Measurements from ENCODE around the gene COL4A2.

The COL4A2 gene

DNA sequence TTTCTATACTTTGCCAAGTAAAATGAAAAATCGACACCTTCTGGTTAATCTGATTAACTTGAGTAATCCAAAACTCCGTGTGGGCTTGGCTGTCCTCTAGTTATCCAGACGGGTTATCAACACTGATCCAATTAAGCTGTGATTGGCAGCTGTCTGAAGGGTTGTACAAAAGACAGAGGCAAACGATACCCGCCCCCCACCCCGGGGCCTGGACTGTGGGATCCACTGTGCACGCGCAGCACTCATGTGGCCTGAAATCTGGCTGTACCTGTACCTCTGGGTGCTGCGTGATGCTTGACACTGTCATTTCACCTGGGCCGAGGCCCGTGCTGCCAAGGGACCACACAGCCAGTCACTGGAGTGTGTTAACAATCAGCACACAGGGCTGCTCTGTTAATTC lies 53.5 kb downstream of the COL4A2 start:
- no peak for DNase-seq

DNA sequence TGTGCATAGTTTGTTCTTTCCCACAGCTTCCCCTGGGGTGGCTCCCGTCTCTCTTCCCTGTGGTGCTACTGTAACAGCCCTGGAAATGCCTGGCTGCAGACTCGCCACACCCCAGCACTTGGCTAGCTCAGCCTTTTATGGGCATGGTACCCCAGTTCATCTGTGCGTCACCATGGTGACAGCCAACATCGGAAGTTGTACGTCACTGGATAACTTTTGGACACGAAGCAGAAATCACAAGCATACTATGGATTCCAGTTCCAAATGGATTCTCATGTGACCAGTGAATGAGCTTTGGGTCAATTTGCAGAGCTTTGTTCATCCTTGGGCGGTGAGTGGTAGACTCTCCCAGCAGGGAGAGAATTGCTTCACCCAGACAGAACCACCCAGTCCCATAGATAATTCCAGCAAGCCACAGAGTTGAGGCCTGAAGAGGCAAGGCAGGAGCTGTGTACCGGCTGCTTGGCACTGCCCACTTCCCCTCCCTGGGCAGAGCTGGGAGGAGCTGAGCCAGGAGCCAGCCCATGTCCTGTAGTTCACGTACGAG lies 54.4 kb downstream of the COL4A2 start:
- no peak for DNase-seq

DNA sequence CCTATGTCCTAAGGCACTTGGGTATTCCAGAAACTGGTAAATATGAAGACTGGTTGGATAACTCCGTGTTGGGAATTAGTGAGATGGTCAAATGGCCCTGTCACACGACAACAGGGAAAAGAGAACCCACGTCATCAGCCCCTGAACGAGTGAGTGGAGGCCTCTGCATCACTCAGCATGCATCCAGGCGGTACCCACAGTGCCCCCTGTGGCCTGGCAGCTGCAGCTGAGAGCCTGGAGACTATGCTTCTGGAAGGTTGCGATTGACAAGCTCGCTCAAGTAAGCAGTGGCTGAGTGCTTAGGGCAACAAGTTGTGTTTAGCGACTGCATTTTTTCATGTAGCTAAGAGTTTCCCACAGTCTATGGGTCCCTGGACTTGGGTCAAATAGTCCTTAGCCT lies 55.9 kb downstream of the COL4A2 start:
- DNase-seq = no peak

- no peak for DNase-seq
Observed at GRCh38 chr13:110364081-110364480, 57.0 kb downstream of the COL4A2 start.

- no peak for DNase-seq
Observed at GRCh38 chr13:110365876-110366275, 58.8 kb downstream of the COL4A2 start.

DNA sequence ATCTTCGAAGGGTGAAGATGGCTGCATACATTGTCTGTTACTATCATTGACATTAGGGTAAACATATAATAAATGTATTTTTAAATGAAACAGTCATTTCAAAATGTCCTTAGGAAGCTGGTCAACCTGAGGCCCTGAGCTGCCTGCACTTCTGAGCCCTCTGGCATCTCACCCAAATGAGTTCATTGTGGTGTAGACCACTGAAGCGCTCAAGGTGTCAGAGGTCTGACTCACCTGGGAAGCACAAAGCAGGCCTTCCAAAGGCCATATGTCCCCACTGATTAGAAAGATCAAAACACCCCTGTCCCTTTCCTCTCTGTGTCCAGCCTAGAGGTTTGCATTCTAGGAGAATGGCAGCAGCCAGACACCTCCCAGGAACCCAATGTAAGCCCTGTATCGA lies 59.6 kb downstream of the COL4A2 start:
- DNase-seq = no peak

GRCh38 chr13:110367620-110368019 lies 60.5 kb downstream of the COL4A2 start:
- DNase-seq = no peak

GRCh38 chr13:110368408-110368807 lies 61.3 kb downstream of the COL4A2 start:
- DNase-seq = no peak

DNA sequence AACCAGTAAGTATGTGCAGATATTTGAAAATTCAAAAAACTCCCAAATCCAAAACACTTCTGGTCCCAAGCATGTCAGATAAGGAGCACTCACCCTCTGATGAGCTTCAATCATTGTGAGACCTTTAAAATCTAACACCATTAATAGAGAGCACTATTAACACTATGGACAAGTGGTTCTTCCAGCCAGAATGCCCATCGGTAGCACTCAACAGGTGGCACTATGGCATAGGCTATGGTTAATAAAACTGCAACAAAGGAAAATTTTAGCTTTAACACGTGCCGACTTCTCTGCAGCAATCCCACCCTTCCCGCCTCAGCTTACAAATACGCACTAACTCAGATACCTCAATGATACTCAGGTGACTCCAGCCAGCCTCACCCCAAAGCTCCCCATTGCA lies 62.3 kb downstream of the COL4A2 start:
- DNase-seq = no peak

- DNase-seq = no peak
Observed at GRCh38 chr13:110371550-110372465, 64.7 kb downstream of the COL4A2 start.

- no peak for DNase-seq
Observed at GRCh38 chr13:110372676-110373075, 65.6 kb downstream of the COL4A2 start.

DNA sequence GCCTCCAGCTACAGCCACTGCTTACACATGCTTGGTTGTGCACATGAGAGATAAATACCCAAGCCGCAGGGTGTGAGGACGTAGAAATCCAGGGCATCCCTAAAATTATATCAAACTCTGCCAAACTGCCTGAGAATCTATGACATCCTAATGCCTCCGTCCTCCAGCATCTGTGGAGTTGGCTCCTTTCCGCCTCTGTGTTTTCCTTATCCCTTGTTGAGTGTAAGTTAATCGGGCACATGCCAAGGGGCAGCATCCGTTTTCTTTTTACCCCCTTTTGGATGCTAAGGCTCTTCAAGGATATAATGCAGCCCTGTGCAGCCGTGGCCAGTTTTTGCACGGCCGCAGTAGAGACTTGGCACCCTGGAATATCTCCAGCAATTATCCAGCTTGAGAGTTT lies 66.5 kb downstream of the COL4A2 start:
- no peak for DNase-seq

DNA sequence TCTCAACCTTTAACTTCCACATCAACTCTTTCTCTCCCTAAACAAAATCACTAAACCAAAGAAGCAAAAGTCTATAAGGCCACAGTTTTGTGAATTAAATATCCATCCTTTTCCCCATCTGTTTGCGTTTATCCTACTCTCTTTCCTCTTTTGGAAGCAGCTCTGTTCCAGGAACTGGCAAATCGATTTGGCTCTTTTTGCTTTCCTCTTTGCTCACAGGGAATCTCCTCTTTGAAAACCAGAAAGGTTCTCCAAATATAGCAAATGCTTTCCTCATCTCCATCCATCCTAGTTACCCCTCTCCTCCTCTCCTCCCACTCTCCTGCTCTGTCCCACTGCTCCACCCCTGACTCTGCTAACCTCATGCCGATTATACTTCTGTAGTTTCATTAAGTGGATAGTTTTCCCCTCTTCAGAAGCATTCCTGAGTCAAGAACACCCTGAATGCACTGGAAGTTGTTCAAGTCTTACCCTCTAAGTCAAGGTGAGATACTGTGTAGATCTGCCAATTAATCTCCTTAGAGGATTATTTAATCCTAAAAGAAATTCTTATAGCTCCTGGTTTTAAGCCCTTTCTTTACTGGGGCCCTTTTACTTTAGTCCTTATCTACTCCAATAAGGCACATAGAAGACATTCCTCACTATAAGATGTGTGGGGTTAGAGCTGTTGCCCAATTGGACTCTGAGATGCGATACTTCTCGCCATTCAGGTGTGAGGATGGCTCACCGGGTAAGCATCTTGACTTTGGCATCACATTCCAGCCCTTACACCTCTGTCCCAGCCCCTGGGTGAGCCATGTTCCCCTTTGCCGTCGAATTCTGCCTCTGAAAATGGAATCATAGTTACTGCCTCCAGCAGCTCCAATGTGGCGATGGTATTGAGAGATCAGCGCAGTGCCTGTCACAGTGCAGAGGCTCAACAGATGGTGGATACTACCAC lies 67.6 kb downstream of the COL4A2 start:
- DNase-seq = no peak

DNA sequence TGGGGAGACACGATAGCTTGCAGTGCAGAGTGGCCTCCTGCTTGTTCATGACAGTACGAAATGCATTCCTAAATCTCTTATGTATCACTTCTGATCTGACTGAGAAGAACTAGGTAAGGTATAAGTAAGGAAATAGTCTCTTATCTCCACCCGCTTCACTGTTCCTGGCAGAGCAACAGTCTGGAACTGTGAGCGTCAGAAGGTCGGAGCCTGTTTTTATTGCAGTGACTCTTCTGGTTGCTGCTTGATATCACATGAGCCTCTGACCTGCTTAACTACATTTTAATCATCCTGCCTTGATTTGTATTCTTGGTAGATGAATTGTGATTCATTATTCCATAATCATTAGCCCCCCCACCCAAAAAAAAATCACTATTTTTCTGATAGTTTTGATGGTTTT lies 69.0 kb downstream of the COL4A2 start:
- DNase-seq = no peak

- DNase-seq = no peak
Observed at GRCh38 chr13:110377178-110377825, 70.2 kb downstream of the COL4A2 start.

- no peak for DNase-seq
Observed at GRCh38 chr13:110377826-110378201, 70.7 kb downstream of the COL4A2 start.

DNA sequence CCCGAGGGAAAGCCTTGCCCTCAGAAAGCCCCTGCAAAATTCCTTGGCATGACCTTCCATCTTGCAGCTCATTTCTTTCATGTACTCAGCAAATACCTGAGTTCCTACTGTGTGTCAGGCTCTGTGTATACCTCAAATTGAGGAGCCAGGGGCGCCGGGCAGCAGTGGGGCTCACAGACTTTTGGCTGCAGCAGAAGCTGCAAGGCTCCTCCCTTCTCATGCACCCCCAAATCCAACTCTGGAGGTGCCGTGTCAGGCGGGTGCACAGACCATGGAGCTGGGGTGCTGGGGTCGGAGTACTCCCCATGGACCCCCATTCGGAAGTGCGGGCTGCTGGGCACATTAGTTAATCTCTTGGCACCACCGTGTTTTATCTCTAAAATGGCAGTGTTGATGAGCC lies 72.3 kb downstream of the COL4A2 start:
- DNase-seq = no peak

- DNase-seq = no peak
Observed at GRCh38 chr13:110379905-110380341, 72.8 kb downstream of the COL4A2 start.

DNA sequence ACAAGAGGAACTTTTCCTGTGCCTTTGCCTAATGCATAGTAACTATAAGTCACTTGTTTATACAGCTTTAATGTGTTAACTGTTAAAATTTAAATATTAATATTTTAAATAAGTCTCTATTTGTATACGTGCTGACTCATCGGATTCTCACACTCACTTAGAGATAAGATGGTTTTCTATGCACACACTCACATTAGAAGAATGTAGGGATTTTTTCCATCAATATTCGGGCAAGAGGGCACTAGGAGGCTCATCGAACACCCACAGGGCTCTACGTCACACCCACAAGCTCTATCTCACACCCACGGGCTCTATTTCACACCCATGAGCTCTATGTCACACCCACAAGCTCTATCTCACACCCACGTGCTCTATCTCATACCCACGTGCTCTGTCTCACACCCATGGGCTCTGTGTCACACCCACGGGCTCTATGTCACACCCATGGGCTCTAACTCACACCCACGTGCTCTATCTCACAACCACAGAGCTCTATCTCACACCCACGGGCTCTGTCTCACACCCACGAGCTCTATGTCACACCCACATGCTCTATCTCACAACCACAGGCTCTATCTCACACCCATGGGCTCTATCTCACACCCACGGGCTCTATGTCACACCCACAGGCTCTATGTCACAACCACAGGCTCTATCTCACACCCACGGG lies 73.4 kb downstream of the COL4A2 start:
- no peak for DNase-seq

DNA sequence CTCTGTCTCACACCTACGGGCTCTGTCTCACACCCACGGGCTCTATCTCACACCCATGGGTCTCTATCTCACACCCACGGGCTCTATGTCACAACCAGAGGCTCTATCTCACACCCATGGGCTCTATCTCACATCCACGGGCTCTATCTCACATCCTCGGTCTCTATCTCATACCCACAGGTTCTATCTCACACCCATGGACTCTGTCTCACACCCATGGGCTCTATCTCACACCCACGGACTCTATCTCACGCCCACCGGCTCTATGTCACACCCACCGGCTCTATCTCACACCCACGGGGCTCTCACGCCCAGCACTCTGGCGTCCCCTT lies 73.9 kb downstream of the COL4A2 start:
- DNase-seq = no peak

DNA sequence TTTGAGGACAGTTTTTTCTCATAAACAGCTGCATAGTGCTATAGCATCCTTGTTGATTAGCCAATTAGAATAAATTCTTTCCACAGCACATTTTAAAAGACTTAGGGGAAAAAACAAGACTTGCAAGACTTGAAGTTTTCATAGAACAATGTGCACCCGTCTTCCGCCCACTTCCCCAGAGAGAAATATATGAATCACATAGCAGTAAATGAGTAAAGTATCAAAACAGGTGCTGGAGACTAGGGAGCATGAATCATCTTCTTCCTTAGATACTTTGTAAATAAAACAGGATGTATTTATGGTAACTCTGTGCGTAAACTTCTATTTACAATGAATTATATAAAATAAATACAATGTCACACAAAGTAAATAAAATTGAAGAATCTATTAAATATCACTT lies 75.1 kb downstream of the COL4A2 start:
- DNase-seq = no peak

GRCh38 chr13:110382830-110383229 lies 75.7 kb downstream of the COL4A2 start:
- DNase-seq = no peak

All from NCI-H2171 (cell line).